Panc1 (cell line): ENCODE measurements around the gene SLC38A10. TPM values are rescaled to one million over a fixed set of nuclear protein-coding genes. Genes with fewer than 3 reads are reported as not detected.

Experiments used
- ATAC-seq: fragments of 200-7000 bp; cut with Tn5 transposase; 2 replicates; pipeline ENCODE4 v1.9.1; 2020; ENCODE audit warnings: mild to moderate bottlenecking, moderate library complexity
- BruUV-seq: library from RNA; stranded (reverse); fragments of 400-500 nt; replicated peaks from 2 replicates; lab custom pipeline; 2021; lab: Mats Ljungman, UMichigan
- CTCF ChIA-PET: fragments of 300-600 bp; sonication (Branson Sonifier 250); formaldehyde crosslinking; loops from one replicate; lab custom pipeline; 2022; ENCODE audit warnings: antibody characterized with exemption; lab: Charles Lee
- POLR2A ChIA-PET: fragments of 300-600 bp; sonication (Branson Sonifier 250); formaldehyde crosslinking; loops from one replicate; lab custom pipeline; 2022; ENCODE audit warnings: antibody characterized with exemption; lab: Charles Lee
- DNase-seq: peaks from one replicate; pipeline ENCODE4 v3.0.0-alpha.2; 2010; ENCODE audit warnings: low read depth, low spot score
- H3K27ac ChIP-seq: 2 replicates; pipeline ENCODE4 v1.5.1; 2011; ENCODE audit warnings: mild to moderate bottlenecking, low read length, inconsistent platforms
- H3K27me3 ChIP-seq: fragments of 200-500 bp; sonication (Bioruptor generic); 2 replicates; pipeline ENCODE4 v1.6.0; 2014; ENCODE audit warnings: low read length, inconsistent platforms; ENCODE audit not compliant: control insufficient read depth, insufficient read depth
- H3K36me3 ChIP-seq: fragments of 200-500 bp; sonication (Bioruptor generic); 2 replicates; pipeline ENCODE4 v1.5.1; 2014; ENCODE audit warnings: inconsistent platforms, mild to moderate bottlenecking, low read length, moderate library complexity; ENCODE audit not compliant: control insufficient read depth, insufficient read depth
- H3K4me1 ChIP-seq: 2 replicates; pipeline ENCODE4 v1.5.1; 2011; ENCODE audit warnings: inconsistent platforms, mild to moderate bottlenecking, low read length, moderate library complexity; ENCODE audit not compliant: control insufficient read depth, insufficient read depth
- H3K4me3 ChIP-seq, 2 experiments: 2 replicates each; pipeline ENCODE4 v1.5.1; 2011 to 2012; ENCODE audit warnings: low read depth in 2 of 2, low read length in 2 of 2, mild to moderate bottlenecking in 2 of 2, inconsistent platforms in 1 of 2, moderate library complexity in 1 of 2
- H3K9me3 ChIP-seq: fragments of 200-500 bp; sonication (Bioruptor generic); 2 replicates; pipeline ENCODE4 v1.5.1; 2014; ENCODE audit warnings: low read depth, mild to moderate bottlenecking, inconsistent platforms, low read length, moderate library complexity; ENCODE audit not compliant: control insufficient read depth, insufficient read depth
- CTCF ChIP-seq: fragments of 450-650 bp; IDR thresholded peaks from 2 replicates; pipeline ENCODE4 v1.5.1; 2017; ENCODE audit warnings: mild to moderate bottlenecking
- POLR2AphosphoS5 ChIP-seq: IDR thresholded peaks from 2 replicates; pipeline ENCODE4 v1.6.1; 2012; ENCODE audit warnings: mild to moderate bottlenecking, low read depth, low read length, moderate library complexity
- SIN3A ChIP-seq: IDR thresholded peaks from 2 replicates; pipeline ENCODE4 v1.6.1; 2012; ENCODE audit warnings: low read depth, mild to moderate bottlenecking, low read length, moderate library complexity, borderline replicate concordance; ENCODE audit not compliant: insufficient read depth
- TCF7L2 ChIP-seq: IDR thresholded peaks from 2 replicates; pipeline ENCODE4 v1.6.1; 2011; ENCODE audit warnings: mild to moderate bottlenecking, low read depth, low read length, inconsistent platforms
- in situ Hi-C: cut with HindIII; loops from 2 replicates; pipeline ENCODE4 v1.10.0; 2016; ENCODE audit warnings: low sequenced_read_pairs, low pct_unique_long_range_greater_than_20kb
- intact Hi-C: fragments of 100-400 bp; cut with micrococcal nuclease; formaldehyde crosslinking; loops from one replicate; pipeline ENCODE4 v1.10.0; 2022; ENCODE audit not compliant: unreplicated experiment
- total RNA-seq: library from RNA; stranded (reverse); gene quantifications from one replicate; pipeline ENCODE4 v1.2.1, GENCODE V29; 2021; ENCODE audit not compliant: unreplicated experiment
- TF ChIP-seq, protein P1 (sequence below), 2 experiments: IDR thresholded peaks; 2 replicates each; pipeline ENCODE4 v1.6.1; 2011 to 2012; ENCODE audit warnings: low read depth in 2 of 2, control low read depth in 1 of 2, low read length in 1 of 2, mild to moderate bottlenecking in 1 of 2, moderate library complexity in 1 of 2; ENCODE audit not compliant: insufficient read depth in 1 of 2

Gene SLC38A10
- total RNA-seq, 1 experiment from 2014 or later = 188 TPM

GRCh38 chr17:81331527-81332043, 36.5 kb upstream of the SLC38A10 start:
- no peak overlapping the region for H3K4me3 ChIP-seq
- H3K4me1 ChIP-seq = peaks cover 73% of the 10 kb centered on the region
- H3K9me3 ChIP-seq = no peaks in the 10 kb centered on the region
- no TSS peak for BruUV-seq
- ChIA-PET POLR2A (interaction anchor here (0.6 kb wide), 1 partner anchor 394 kb away, joined by 4 read pairs; no protein-coding TSS in a partner anchor), CTCF (interaction anchor here (0.6 kb wide), 1 partner anchor 29 kb away, joined by 4 read pairs; no protein-coding TSS in a partner anchor)
- intact Hi-C loops (no loop called here), in situ Hi-C loops (no loop called here)
- ATAC-seq (no peak), DNase-seq (no peak)
- TF ChIP-seq SIN3A = no peak
- TF ChIP-seq TCF7L2 = no peak
- TF ChIP-seq, protein P1, sequence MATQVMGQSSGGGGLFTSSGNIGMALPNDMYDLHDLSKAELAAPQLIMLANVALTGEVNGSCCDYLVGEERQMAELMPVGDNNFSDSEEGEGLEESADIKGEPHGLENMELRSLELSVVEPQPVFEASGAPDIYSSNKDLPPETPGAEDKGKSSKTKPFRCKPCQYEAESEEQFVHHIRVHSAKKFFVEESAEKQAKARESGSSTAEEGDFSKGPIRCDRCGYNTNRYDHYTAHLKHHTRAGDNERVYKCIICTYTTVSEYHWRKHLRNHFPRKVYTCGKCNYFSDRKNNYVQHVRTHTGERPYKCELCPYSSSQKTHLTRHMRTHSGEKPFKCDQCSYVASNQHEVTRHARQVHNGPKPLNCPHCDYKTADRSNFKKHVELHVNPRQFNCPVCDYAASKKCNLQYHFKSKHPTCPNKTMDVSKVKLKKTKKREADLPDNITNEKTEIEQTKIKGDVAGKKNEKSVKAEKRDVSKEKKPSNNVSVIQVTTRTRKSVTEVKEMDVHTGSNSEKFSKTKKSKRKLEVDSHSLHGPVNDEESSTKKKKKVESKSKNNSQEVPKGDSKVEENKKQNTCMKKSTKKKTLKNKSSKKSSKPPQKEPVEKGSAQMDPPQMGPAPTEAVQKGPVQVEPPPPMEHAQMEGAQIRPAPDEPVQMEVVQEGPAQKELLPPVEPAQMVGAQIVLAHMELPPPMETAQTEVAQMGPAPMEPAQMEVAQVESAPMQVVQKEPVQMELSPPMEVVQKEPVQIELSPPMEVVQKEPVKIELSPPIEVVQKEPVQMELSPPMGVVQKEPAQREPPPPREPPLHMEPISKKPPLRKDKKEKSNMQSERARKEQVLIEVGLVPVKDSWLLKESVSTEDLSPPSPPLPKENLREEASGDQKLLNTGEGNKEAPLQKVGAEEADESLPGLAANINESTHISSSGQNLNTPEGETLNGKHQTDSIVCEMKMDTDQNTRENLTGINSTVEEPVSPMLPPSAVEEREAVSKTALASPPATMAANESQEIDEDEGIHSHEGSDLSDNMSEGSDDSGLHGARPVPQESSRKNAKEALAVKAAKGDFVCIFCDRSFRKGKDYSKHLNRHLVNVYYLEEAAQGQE (IDR thresholded peaks at IDR 0.05; ENCODE audit: insufficient read depth in 1 of 2, low read depth in 2 of 2, low read length in 1 of 2) = no peak
- TF ChIP-seq CTCF = no peak
- no peak for TF ChIP-seq POLR2AphosphoS5
- H3K27ac ChIP-seq = peak overlapping the region; percentile 97
- no peaks in the 10 kb centered on the region for H3K27me3 ChIP-seq
- no peaks in the 10 kb centered on the region for H3K36me3 ChIP-seq

DNA sequence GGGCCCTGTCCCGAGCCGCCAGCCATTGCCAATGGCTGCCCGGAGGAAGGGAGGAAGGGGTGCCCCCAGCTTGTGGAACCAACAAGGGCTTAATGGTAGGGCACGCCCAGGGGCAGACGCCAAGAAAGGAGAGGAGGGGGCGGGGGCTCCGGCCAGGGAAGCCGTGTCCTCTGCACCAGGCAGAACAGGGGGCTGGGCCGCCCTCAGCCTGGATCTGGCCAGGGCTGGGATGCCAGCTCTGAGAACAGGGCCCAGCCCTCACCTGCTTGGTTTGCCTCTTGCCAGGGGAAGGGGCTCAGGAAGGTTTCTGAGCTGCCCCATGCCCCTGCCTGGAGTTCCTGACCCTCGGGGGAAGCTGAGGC, 35.8 kb upstream of the SLC38A10 start:
- Histone ChIP-seq H3K4me1 (peaks cover 71% of the 10 kb centered on the region), H3K9me3 (no peaks in the 10 kb centered on the region), H3K27me3 (no peaks in the 10 kb centered on the region), H3K4me3 (no peak overlapping the region), H3K27ac (peak overlapping the region; percentile 97), H3K36me3 (no peaks in the 10 kb centered on the region)
- POLR2A ChIA-PET = interaction anchor here (0.6 kb wide), 1 partner anchor 394 kb away, joined by 4 read pairs; no protein-coding TSS in a partner anchor
- intact Hi-C loops = no loop called here
- BruUV-seq = no TSS peak
- ATAC-seq (no peak), DNase-seq (no peak)
- TF ChIP-seq, protein P1 (IDR thresholded peaks at IDR 0.05; ENCODE audit: insufficient read depth in 1 of 2, low read depth in 2 of 2, low read length in 1 of 2) = no peak
- TF ChIP-seq TCF7L2 (no peak), POLR2AphosphoS5 (no peak)
- CTCF ChIA-PET = interaction anchor here (0.6 kb wide), 1 partner anchor 30 kb away, joined by 4 read pairs; no protein-coding TSS in a partner anchor
- in situ Hi-C loops = no loop called here
